GM21786 (cell line): Measurements from ENCODE around the gene CACNA1A.
"Not testable (repeated sequence)": the region's sequence is repeated elsewhere in the genome, so short reads cannot be mapped to it uniquely, and the experiment has no call there.

ENCODE experiments used
- ATAC-seq: cut with Tn5 transposase; IDR thresholded peaks from one replicate; pipeline ENCODE4 v1.9.1; 2021; ENCODE audit not compliant: unreplicated experiment

Gene CACNA1A

DNA sequence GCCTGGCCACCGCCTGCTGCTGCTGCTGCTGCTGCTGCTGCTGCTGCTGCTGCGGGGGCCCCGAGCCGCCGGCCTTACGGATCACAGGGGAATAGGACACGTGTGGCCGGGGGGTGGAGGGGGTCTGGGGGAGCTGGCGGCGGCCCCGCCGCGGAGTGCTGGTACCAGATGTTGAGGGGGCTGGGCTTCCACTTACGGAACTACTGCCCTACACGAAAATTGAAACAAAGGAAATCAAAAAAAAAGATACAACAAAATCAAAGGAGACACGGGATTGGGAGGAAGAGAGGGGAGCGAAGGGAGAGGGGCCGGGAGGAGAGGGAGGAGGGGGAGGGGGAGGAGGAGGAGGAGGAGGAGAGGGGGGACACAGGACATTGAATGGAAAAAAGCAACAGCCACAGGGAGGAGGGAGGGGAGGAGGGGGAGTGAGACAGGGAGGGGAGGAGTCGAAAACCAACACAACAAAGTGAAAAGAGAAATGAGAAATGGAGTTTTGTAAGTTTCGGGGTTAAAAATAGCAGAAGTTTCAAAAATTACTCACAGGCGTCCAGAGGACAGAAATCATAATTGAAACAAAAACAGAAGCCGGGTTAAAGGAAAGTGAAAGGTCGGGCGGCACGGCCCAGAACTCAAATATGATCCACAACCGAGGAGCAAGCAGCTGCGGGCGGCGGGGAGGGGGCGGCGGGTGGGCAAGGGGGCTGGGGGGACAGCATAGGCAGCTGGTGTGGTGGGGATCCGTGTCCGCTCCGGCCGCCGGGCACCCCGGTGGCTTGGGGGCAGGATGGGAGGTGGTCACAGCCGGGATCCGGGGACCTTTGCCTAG, 298.2 kb downstream of the CACNA1A start:
- peak; percentile 53 for ATAC-seq

DNA sequence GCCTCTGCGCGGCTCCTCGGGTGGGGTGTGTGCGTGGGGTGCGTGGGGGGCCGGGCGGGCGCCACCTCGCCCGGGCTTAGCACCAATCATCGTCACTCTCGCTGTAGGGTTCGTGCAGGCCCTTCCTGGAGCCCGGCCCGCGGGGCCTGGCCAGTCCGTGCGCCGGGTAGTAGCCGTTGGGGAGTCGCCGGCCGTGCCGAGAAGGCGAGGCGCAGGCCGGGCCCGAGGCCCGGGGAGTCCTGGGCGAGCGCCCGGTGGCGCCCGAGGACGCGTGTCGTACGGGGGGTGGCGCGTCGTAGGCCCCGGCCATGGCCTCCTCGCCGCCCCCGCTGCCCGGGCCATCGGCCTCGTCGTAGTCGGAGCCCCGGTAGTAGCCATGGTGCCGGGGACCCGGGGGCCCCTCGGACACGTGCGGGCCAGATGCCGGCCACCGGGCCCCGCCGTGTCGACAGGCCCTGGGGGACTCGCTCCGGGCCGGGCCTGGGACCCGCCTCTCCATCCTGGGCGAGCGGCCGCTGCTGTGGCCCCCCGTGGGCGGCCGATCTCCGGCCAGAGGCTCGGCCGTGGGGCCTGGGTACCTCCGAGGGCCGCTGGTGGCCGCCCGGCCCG, 298.9 kb downstream of the CACNA1A start:
- ATAC-seq = no peak

DNA sequence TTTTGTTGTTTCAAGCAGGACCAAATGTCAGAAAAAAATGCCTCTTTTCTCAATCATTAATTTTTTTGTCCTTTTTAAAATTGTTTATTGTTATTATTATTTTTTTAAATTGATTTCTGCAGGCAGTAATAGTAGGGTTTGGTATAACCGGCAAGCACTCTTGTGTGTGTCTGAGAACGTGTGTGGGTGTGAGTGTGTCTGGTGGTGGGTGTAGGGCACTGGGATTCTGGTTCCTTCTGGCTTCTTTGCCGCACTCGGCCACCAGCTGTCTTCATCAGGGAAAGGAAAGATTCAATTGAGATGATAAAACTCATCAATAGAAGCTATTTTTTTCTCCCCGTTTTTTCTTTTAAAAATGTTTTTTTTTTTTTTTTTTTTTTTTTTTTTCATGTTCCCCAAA, 299.7 kb downstream of the CACNA1A start:
- ATAC-seq = no peak

DNA sequence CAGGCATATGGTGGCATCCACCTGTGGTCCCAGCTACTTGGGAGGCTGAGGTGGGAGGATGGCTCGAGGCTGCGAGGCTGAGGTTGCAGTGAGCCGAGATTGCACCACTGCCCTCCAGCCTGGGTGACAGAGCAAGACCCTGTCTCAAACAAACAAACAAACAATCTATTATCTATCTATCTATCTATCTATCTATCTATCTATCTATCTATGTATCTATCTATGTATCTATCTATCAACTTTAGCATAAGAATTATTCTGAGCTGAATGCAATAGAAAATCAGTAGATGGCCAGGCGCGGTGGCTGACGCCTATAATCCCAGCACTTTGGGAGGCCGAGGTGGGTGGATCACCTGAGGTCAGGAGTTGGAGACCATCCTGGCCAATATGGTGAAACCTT, 304.2 kb downstream of the CACNA1A start:
- ATAC-seq = not testable (repeated sequence)

DNA sequence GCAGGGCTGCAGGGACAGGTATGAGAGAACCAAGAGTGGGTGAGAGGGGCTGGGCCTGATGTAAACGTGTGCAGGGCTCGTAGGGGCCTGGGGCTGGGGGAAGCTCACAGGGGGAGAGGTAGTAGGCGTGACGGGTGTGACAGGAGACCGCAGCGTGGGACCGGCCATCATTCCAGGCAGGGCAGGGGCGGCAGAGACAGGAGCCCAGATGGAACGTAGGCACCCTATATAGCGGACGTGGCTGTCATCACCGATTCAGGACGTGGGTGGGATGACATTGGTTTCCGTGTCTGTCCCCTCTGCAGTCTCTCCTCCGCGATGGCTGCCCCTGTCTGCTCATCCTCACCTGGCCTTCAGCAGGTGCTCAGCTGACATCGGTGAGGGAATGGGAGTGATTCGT, 307.6 kb downstream of the CACNA1A start:
- no peak for ATAC-seq

DNA sequence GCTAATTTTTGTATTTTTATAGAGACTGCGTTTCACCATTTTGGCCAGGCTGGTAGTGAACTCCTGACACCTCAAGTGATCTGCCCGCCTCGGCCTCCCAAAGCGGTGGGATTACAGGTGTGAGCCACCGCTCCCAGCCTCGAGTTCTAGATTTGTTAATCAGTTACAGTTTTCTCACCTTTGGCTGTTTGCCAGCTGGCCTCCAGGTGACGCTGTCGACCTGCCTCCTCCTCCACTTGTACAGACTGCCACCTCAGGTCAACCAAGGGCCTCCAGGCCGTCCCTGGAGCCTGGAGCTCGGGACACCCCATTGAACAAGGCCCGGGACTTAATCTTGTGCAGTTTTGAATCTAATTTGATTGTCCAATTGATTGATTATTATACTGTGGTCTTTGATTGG, 310.6 kb downstream of the CACNA1A start:
- no peak for ATAC-seq

DNA sequence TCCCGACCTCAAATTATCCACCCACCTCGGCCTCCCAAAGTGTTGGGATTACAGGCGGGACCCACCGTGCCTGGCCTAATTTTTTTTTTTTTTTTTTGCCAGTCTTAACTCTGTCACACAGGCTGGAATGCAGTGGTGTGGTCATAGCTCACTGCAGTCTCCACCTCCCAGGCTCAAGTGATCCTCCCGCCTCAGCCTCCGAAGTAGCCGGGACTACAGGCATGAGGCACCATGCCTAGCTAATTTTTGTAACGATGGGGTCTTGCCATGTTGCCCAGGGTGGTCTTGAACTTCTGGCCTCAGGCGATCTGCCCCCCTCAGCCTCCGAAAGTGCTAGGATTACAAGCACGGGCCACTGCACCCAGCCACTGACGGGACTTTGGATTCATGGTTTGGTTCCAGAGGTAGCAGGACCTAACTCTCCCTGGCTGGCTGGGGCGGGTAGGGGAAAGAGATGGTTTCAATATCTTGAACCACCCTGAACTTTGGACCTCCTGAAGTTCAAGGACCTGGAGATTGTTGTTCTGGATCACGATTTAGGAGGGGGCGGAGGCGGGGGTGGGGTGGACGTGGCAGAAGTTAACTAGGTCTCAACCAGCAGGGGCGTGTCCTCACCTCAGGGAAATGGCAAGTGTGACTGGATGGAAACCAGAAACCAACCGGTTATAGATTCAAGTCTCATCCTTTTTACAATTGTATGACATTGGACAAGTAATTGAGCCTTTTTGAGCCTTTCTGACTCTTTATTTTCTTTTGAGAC, 315.3 kb downstream of the CACNA1A start:
- no peak for ATAC-seq

DNA sequence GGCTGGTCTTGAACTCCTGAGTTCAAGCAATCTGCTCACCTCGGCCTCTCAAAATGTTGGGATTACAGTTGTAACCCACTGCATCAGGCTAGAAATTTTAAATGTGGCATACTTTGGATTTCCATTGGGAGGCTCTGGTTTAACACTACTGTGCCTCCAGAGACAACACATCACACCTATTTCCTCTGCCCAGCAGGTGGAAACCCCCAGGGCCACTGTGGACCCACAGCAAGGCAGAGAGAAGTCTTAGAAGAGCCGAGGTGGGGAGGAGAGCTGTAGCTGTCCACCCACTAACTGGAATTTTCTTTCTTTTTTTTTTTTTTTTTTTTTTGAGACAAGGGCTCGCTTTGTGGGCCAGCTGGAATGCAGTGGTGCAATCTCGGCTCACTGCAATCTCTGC, 316.7 kb downstream of the CACNA1A start:
- no peak for ATAC-seq

DNA sequence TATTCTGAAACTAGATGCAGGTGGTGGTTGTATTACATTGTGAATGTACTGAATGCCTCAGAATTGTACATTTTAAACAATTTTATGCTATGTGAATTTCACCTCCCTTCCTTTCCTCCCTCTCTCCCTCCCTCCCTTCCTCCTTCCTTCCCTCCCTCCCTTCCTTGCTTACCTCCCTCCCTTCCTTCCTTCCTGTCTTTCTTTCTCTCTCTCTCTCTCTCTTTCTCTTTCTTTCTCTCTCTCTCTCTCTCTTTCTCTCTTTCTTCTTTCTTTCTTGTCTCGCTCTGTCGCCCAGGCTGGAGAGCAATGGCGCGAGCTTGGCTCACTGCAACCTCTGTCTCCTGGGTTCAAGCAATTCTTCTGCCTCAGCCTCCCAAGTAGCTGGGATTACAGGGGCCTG, 318.9 kb downstream of the CACNA1A start:
- ATAC-seq = no peak

DNA sequence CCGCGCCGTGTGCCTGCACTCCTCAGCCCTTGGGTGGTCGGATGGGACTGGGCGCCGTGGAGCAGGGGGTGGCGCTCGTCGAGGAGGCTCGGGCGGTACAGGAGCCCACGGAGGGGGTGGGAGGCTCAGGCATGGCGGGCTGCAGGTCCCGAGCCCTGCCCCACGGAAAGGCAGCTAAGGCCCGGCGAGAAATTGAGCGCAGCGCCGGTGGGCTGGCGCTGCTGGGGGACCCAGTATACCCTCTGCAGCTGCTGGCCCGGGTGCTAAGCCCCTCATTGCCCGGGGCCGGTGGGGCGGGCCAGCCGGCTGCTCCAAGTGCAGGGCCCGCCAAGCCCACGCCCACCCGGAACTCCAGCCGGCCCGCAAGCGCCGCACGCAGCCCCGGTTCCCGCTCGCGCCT, 319.6 kb downstream of the CACNA1A start:
- not testable (repeated sequence) for ATAC-seq

DNA sequence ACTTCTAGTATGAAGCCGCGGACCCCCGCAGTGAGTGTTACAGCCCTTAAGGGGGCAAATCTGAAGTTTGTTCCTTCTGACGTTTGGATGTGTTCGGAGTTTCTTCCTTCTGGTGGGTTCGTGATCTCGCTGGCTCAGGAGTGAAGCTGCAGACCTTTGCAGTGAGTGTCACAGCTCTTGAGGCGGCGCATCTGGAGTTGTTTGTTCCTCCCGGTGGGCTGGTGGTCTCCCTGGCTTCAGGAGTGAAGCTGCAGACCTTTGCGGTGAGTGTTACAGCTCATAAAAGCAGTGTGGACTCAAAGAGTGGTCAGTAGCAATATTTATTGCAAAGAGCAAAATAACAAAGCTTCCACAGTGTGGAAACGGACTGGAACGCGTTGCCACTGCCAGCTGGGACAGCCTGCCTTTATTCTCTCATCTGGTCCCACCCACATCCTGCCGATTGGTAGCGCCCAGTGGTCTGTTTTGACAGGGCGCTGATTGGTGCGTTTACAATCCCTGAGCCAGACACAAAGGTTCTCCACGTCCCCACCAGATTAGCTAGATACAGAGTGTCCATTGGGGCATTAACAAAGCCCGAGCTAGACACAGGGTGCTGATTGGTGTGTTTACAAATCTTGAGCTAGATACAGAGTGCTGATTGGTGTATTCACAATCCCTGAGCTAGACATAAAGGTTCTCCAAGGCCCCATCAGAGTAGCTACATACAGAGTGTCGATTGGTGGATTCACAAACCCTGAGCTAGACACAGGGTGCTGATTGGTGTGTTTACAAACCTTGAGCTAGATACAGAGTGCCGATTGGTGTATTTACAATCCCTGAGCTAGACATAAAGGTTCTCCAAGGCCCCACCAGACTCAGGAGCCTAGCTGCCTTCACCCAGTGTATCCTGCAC, 320.3 kb downstream of the CACNA1A start:
- not testable (repeated sequence) for ATAC-seq

DNA sequence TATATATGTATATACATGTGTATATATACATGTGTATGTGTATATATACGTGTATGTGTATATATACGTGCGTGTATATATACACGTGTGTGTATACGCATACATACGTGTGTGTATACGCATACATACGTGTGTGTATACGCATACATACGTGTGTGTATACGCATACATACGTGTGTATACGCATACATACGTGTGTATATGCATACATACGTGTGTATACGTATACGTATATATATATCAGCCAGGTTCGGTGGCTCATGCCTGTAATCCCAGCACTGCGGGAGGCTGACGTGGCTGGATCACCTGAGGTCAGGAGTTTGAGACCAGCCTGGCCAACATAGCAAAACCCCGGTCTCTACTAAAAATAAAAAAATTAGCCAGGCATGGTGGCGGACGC, 321.4 kb downstream of the CACNA1A start:
- ATAC-seq = not testable (repeated sequence)

DNA sequence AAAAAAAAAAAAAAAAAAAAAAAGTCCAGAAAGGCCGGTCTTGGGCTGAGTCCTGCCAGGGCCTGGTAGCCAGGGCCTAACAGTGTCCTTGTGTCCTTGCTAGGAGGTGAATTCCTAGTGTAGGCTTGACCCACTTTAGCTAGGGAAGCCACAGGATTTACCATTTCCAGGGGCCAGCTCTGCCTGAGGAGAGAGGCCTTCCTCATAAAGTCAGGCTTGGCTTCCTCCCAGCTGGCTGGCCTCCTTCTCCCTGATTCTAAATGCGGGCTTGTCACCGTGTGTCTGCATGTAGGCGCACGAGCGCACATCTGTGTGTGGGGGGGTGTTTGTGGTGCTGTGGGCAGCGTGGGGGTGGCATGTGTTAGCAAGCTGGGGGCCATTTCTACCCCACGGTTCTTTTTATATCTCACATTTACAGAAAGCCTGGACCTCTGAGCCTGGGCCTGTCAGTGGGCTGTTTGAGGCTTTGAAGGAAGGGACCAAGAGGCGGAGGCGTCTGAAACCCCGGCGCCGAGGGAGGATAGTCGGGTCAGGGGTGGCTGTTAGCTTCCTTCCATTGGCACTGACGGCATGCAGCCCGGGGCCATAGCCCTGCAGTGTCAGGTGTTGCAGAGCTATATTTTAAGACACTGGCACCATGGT, 324.4 kb downstream of the CACNA1A start:
- ATAC-seq = no peak

DNA sequence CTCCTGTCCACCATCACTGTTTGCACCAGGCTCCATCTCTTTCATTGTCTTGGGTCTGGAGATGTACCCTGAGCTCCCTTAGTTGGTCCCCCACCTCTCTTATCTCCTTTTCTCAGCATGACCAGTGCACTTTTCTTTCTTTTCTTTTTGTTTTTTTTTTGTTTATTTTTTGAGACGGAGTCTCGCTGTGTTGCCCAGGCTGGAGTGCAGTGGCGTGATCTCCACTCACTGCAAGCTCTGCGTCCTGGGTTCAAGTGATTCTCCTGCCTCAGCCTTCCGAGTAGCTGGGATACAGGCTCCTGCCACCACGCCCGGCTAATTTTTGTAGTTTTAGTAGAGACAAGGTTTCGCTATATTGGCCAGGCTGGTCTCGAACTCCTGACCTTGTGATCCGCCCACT, 328.0 kb downstream of the CACNA1A start:
- ATAC-seq = not testable (repeated sequence)

DNA sequence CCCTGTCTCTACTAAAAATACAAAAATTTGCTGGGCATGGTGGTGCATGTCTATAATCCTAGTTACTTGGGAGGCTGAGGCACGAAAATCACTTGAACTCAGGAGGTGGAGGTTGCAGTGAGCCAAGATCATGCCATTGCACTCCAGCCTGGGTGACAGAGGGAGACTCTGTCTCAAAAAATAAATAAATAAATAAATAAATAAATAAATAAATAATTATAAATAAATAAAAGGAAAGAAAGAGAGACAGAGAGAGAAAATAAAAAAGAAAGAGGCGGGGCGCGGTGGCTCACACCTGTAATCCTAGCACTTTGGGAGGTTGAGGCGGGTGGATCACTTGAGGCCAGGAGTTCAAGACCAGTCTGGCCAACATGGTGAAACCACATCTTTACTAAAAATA, 328.7 kb downstream of the CACNA1A start:
- not testable (repeated sequence) for ATAC-seq

DNA sequence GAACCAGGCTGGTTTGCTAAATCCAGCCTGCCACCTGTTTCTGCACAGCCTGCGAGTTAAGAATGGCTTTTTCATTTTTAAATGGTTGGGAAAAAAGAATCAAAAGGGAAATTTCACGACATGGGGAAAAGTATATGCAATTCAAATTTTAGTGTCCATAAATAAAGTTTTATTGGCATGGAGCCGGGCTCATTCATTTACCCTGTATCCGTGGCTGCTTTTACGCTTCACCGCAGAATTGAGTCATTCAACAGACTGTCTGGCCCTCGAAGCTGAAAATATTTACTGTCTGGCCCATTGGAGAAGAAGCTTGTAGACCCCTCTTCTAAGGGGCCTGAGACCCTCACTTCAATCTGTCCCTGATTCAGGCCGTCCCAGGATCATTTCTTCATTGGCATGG, 329.9 kb downstream of the CACNA1A start:
- no peak for ATAC-seq

DNA sequence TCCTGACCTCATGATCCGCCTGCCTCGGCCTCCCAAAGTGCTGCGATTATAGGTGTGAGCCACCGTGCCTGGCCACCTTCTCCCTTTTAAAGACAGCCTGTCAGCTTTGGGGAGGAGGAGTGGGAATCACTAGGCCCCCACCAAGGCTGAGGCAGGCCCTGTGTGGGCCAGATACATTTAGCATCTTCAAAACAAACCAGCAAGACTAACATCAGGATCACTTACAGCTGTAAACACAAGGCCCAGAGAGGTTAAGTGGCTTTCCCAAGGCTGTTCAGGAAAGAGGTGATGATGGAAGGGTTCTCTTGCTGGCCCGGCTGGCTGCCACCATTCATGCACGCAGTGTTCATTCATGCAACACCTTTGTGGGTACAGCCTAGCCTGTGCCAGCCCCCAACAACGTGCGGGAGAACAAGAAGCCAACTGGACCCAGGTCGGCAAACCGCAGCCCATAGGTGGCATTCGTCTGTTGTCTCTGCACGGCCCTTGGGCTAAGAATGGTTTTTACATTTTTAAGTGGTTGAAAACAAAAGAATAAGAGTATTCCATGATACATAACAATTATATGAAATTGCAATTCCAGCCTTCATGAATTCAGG, 333.0 kb downstream of the CACNA1A start:
- ATAC-seq = no peak

DNA sequence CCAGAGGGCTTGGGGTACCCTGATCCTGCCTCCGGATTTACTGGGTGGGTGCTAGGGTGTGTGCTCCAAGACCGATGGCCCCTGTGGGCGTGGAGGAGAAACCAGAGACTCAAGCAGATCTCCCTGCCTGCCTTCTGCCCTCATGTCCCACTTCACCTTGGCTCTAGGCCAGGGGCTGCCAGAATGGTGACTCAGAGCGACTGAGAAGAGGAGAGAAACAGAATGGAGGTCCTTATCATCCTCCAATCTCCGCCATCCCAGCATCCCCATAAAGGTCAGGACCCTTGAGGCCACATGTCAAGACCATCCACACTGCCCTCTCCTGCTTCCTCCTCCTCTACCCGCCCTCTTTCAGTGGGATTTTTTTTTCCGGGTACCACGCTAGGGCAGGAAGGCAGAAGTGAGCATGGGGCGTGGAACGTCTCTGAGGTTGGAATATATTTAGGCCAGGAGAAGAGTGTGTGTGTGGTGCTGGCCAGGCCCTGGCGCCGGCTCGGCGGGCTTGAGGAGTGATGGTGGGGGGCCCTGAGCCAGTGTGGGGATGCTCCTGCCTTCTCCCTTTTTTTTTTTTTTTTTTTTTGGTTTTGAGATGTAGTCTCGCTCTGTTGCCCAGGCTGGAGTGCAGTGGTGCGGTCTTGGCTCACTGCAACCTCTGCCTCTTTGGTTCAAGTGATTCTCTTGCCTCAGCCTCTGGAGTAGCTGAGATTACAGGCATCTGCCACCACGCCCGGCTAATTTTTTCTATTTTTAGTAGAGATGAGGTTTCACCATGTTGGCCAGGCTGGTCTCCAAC, 333.7 kb downstream of the CACNA1A start:
- ATAC-seq = no peak

DNA sequence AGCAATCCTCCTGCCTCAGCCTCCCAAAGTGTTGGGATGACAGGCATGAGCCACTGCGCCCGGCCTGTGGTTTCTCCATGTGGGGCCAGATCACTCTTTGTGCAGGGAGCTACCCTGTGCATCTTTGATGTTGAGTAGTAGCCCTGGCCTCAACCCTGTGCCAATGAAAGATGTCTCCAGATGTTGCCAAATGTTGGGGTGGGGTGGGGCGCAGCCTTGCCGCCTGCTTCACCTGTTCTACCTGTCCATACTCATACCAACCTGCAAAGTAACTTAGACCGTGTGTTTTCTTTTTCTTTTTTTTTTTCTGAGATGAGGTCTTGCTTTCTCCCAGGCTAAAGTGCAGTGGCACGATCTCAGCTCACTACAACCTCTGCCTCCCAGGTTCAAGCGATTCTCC, 335.1 kb downstream of the CACNA1A start:
- no peak for ATAC-seq
